ES-I3 (cell line): ENCODE results near the gene SQSTM1.
"Not testable (repeated sequence)": the region's sequence is repeated elsewhere in the genome, so short reads cannot be mapped to it uniquely, and the experiment has no call there.

Experiments used
- H3K36me3 ChIP-seq: 2 replicates; pipeline ENCODE4 v1.6.1; 2013; ENCODE audit warnings: mild to moderate bottlenecking, low read length, control low read depth, moderate library complexity; ENCODE audit not compliant: insufficient read depth
- H3K4me1 ChIP-seq: 2 replicates; pipeline ENCODE4 v1.6.1; 2013; ENCODE audit warnings: mild to moderate bottlenecking, control low read depth, low read length; ENCODE audit not compliant: insufficient read depth
- H3K9ac ChIP-seq: 2 replicates; pipeline ENCODE4 v1.6.1; 2013; ENCODE audit warnings: low read depth, mild to moderate bottlenecking, low read length, moderate library complexity
- H3K9me3 ChIP-seq: 2 replicates; pipeline ENCODE4 v1.6.1; 2013; ENCODE audit warnings: mild to moderate bottlenecking, low read length, moderate library complexity; ENCODE audit not compliant: control insufficient read depth, insufficient read depth

The SQSTM1 gene

GRCh38 chr5:179870952-179871351 lies 50.2 kb downstream of the SQSTM1 start:
- no peak overlapping the region for H3K9ac ChIP-seq
- no peaks in the 10 kb centered on the region for H3K9me3 ChIP-seq
- peaks cover 5% of the 10 kb centered on the region; the same call in 1 of the 2 replicates for H3K4me1 ChIP-seq
- H3K36me3 ChIP-seq, result peaks cover 4% of the 10 kb centered on the region; the same call in 1 of the 2 replicates

- not testable (repeated sequence) for H3K4me1 ChIP-seq, H3K9me3 ChIP-seq, H3K9ac ChIP-seq, H3K36me3 ChIP-seq
Observed at GRCh38 chr5:179871533-179871932, 50.8 kb downstream of the SQSTM1 start.

GRCh38 chr5:179872055-179872827 lies 51.5 kb downstream of the SQSTM1 start:
- H3K36me3 ChIP-seq, result peaks cover 4% of the 10 kb centered on the region; the same call in 1 of the 2 replicates
- no peak overlapping the region for H3K9ac ChIP-seq
- H3K9me3 ChIP-seq, result no peaks in the 10 kb centered on the region
- H3K4me1 ChIP-seq, result peaks cover 5% of the 10 kb centered on the region; the same call in 1 of the 2 replicates

- Histone ChIP-seq H3K9me3 (no peaks in the 10 kb centered on the region), H3K4me1 (no peaks in the 10 kb centered on the region), H3K9ac (no peak overlapping the region), H3K36me3 (peaks cover 4% of the 10 kb centered on the region; the same call in 1 of the 2 replicates)
Observed at GRCh38 chr5:179872828-179873575, 52.3 kb downstream of the SQSTM1 start.

GRCh38 chr5:179873588-179874110 lies 52.9 kb downstream of the SQSTM1 start:
- no peaks in the 10 kb centered on the region for H3K4me1 ChIP-seq
- H3K9ac ChIP-seq, result no peak overlapping the region
- H3K9me3 ChIP-seq, result no peaks in the 10 kb centered on the region
- peaks cover 4% of the 10 kb centered on the region for H3K36me3 ChIP-seq

- no peaks in the 10 kb centered on the region for H3K9me3 ChIP-seq
- no peak overlapping the region for H3K9ac ChIP-seq
- peaks cover 4% of the 10 kb centered on the region for H3K36me3 ChIP-seq
- no peaks in the 10 kb centered on the region for H3K4me1 ChIP-seq
Observed at GRCh38 chr5:179874136-179874535, 53.4 kb downstream of the SQSTM1 start.

- Histone ChIP-seq H3K4me1 (no peaks in the 10 kb centered on the region), H3K9me3 (no peaks in the 10 kb centered on the region), H3K9ac (no peak overlapping the region), H3K36me3 (peaks cover 4% of the 10 kb centered on the region)
Observed at GRCh38 chr5:179874536-179875292, 54.0 kb downstream of the SQSTM1 start.

- Histone ChIP-seq H3K9me3 (no peaks in the 10 kb centered on the region), H3K4me1 (no peaks in the 10 kb centered on the region), H3K9ac (no peak overlapping the region), H3K36me3 (peaks cover 4% of the 10 kb centered on the region)
Observed at GRCh38 chr5:179875741-179876609, 55.3 kb downstream of the SQSTM1 start.

GRCh38 chr5:179876610-179876952 lies 55.9 kb downstream of the SQSTM1 start:
- Histone ChIP-seq H3K4me1 (no peaks in the 10 kb centered on the region), H3K36me3 (peaks cover 4% of the 10 kb centered on the region), H3K9ac (no peak overlapping the region), H3K9me3 (no peaks in the 10 kb centered on the region)

GRCh38 chr5:179878222-179879002 lies 57.7 kb downstream of the SQSTM1 start:
- Histone ChIP-seq H3K9ac (no peak overlapping the region), H3K9me3 (peaks cover 9% of the 10 kb centered on the region; the same call in 1 of the 2 replicates), H3K4me1 (no peaks in the 10 kb centered on the region), H3K36me3 (peaks cover 4% of the 10 kb centered on the region)

GRCh38 chr5:179879003-179879689 lies 58.4 kb downstream of the SQSTM1 start:
- Histone ChIP-seq H3K9me3 (peaks cover 16% of the 10 kb centered on the region; the same call in 1 of the 2 replicates), H3K36me3 (peaks cover 11% of the 10 kb centered on the region), H3K4me1 (no peaks in the 10 kb centered on the region), H3K9ac (no peak overlapping the region)

- peaks cover 20% of the 10 kb centered on the region; the same call in 1 of the 2 replicates for H3K9me3 ChIP-seq
- H3K4me1 ChIP-seq, result no peaks in the 10 kb centered on the region
- H3K9ac ChIP-seq, result no peak overlapping the region
- H3K36me3 ChIP-seq, result peaks cover 15% of the 10 kb centered on the region
Observed at GRCh38 chr5:179879690-179880010, 58.9 kb downstream of the SQSTM1 start.
